Prostate gland (tissue), 2 donors: ENCODE data around the gene CYBA.

ENCODE experiments used
- CTCF ChIP-seq, 4 experiments: fragments of 200-600 bp in 2 of 4; fragments of 450-650 bp in 2 of 4; sonication (generic) in 2 of 4; IDR thresholded peaks; 1 replicate in 3 of 4; 2 replicates in 1 of 4; pipeline ENCODE4 v1.5.1; 2016 to 2019; ENCODE audit warnings: antibody characterized with exemption in 4 of 4, mild to moderate bottlenecking in 2 of 4, moderate library complexity in 2 of 4
- POLR2A ChIP-seq: fragments of 450-650 bp; IDR thresholded peaks from one replicate; pipeline ENCODE4 v1.6.1; 2016; ENCODE audit warnings: antibody characterized with exemption, mild to moderate bottlenecking

DNA sequence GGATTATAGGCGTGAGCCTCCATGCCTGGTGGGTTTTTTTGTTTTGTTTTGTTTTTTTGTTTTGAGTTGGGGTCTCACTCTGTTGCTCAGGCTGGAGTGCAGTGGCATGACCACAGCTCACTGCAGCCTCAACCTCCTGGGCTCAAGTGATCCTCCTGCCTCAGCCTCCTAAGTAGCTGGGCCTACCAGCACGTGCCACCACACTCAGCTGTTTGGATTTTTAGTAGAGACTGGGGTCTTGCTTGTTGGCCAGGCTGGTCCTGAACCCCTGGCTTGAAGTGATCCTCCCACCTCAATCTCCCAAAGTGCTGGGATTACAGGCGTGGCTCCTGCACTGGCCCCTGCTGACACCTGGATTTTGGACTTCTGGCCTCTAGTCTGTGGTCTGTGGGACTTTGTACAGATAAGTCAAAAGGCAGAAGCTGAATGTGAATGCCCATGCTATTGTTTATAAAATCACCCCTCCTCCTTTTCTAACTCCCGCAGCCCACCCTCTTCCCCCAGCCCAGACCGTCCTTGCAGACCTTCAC, 29.8 kb upstream of the CYBA start:
- no peak for TF ChIP-seq CTCF (IDR thresholded peaks at IDR 0.05)
- TF ChIP-seq POLR2A: no peak
